HG03521 (cell line): Measurements from ENCODE around the gene ZNF581.

Experiments used
- ATAC-seq: cut with Tn5 transposase; IDR thresholded peaks from one replicate; pipeline ENCODE4 v1.9.1; 2021; ENCODE audit warnings: mild to moderate bottlenecking, moderate library complexity; ENCODE audit not compliant: unreplicated experiment

ZNF581 gene

DNA sequence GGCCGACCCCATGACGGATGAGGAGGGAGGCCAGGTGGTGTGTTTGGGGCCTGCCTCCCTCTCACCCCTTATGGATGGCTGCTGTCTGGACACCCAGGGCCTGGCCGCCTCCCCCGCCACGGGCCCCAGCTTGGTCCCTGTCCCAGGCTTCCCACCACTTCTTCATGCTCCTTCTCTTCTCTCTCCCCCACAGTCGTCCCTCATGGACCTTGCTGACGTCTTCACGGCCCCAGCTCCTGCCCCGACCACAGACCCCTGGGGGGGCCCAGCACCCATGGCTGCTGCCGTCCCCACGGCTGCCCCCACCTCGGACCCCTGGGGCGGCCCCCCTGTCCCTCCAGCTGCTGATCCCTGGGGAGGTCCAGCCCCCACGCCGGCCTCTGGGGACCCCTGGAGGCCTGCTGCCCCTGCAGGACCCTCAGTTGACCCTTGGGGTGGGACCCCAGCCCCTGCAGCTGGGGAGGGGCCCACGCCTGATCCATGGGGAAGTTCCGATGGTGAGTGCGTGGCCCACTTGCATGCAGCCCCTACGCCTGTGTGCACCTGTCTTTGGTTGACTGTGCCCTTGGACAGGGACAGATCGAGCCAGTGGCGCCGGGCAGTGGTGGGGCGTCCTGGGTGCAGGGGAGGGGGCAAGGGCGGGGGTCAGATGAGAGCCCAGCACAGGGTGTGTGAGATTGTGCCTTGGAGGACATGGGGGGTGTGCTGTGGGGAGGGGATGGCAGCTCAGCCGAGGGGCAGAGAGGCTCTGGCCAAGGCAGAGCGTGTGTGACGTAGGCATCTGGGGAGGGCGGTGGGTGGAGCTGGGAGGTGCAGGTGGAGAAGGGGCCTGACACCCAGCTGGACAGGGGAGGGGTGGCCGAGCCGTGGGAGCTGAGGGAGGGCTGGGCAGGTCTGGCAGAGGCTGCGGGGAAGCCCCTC lies 48.4 kb downstream of the ZNF581 start:
- no peak for ATAC-seq

DNA sequence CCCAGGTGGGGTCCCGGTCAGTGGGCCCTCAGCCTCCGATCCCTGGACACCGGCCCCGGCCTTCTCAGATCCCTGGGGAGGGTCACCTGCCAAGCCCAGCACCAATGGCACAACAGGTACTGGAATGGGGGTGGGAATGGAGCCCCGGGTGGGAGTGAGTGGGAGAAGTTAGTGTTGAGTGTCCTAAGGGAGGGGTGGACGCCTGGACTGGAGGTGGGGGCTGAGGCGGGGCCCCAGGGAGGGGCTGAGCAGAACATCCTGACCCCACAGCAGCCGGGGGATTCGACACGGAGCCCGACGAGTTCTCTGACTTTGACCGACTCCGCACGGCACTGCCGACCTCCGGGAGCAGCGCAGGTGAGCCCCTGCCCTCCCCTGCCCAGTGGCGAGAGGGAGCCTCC lies 49.2 kb downstream of the ZNF581 start:
- ATAC-seq = no peak

GRCh38 chr19:55693336-55693974 lies 50.0 kb downstream of the ZNF581 start:
- no peak for ATAC-seq

DNA sequence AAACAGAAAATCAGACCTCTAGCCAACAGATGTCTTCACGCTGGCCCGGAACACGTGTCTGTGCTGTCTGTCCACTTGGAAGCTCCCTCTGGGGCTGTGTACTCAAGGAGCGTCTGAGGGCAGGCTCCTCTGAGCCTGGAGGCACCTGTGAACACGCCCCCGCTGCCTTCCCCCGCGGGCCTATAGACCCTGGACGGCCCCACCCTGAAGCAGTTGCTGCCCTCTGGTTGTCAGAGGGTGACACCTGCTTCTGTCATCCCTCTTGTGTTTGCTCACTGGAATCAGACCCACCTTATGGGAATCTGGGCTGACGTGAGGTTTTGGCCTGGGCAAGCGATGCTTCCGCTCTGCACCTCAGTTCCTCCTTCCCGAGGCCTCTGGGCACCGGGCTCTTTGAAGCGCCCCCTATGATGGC lies 50.8 kb downstream of the ZNF581 start:
- ATAC-seq = no peak

DNA sequence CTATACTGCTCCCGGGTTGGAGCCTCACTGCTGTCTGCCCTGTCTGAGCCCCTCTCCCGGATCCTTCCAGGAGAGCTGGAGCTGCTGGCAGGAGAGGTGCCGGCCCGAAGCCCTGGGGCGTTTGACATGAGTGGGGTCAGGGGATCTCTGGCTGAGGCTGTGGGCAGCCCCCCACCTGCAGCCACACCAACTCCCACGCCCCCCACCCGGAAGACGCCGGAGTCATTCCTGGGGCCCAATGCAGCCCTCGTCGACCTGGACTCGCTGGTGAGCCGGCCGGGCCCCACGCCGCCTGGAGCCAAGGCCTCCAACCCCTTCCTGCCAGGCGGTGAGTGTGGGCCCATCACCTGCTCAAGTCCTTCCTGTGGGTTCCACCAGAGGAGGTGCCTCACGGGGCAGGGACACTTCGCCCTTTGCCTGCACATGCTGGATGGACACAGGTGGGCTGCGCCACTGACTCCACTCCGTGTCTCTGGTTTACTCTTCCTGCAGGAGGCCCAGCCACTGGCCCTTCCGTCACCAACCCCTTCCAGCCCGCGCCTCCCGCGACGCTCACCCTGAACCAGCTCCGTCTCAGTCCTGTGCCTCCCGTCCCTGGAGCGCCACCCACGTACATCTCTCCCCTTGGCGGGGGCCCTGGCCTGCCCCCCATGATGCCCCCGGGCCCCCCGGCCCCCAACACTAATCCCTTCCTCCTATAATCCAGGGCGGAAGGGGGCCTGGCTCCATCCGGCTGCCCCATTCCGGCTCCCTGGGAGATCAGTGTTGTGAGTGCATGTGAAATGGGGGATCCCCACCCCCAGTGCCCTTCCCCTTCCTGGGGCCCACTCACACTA lies 51.4 kb downstream of the ZNF581 start:
- ATAC-seq = no peak
